ENCODE measurements around the gene INCA1. TPM values are rescaled to one million over a fixed set of nuclear protein-coding genes. Genes with fewer than 3 reads are reported as not detected.

The INCA1 gene
- total RNA-seq, 2 donors from 2014 or later = 1.7 to 2.9 TPM

GRCh38 chr17:4982305-4982704 lies 15.0 kb downstream of the INCA1 start:
- H3K36me3 ChIP-seq = peaks cover 53% of the 10 kb centered on the region
- no peak for TF ChIP-seq CTCF (IDR thresholded peaks at IDR 0.05)
- no peaks in the 10 kb centered on the region for H3K27me3 ChIP-seq

GRCh38 chr17:4980644-4981216 lies 16.6 kb downstream of the INCA1 start:
- H3K27me3 ChIP-seq = no peaks in the 10 kb centered on the region
- H3K9me3 ChIP-seq = no peaks in the 10 kb centered on the region
- H3K4me3 ChIP-seq = no peak overlapping the region
- DNase-seq (ENCODE audit: low spot score) = no peak
- peaks cover 68% of the 10 kb centered on the region for H3K36me3 ChIP-seq
- peaks cover 0 to 7% of the 10 kb centered on the region in 2 donors for H3K4me1 ChIP-seq
- peak; percentile 62 to 82 for TF ChIP-seq CTCF (IDR thresholded peaks at IDR 0.05)
- H3K27ac ChIP-seq = no peak overlapping the region

More at GRCh38 chr17:4982305-4982704, 15.0 kb downstream of the INCA1 start:
- no peaks in the 10 kb centered on the region for H3K9me3 ChIP-seq
- H3K27ac ChIP-seq = no peak overlapping the region
- no peak overlapping the region for H3K4me3 ChIP-seq
- DNase-seq (ENCODE audit: low spot score) = no peak
- H3K4me1 ChIP-seq = peaks cover 0 to 21% of the 10 kb centered on the region in 2 donors

GRCh38 chr17:4978726-4979125 lies 18.6 kb downstream of the INCA1 start:
- no peak for DNase-seq (ENCODE audit: low spot score)
- Histone ChIP-seq H3K9me3 (no peaks in the 10 kb centered on the region), H3K27ac (no peak overlapping the region), H3K27me3 (no peaks in the 10 kb centered on the region), H3K4me1 (peaks cover 0 to 14% of the 10 kb centered on the region in 2 donors), H3K4me3 (no peak overlapping the region), H3K36me3 (peaks cover 65% of the 10 kb centered on the region)
- TF ChIP-seq CTCF (IDR thresholded peaks at IDR 0.05) = no peak

- Histone ChIP-seq H3K9me3 (no peaks in the 10 kb centered on the region), H3K4me1 (peaks cover 0 to 32% of the 10 kb centered on the region in 2 donors), H3K27ac (peak overlapping the region; percentile 63 to 71), H3K4me3 (no peak overlapping the region), H3K36me3 (peaks cover 75% of the 10 kb centered on the region), H3K27me3 (no peaks in the 10 kb centered on the region)
- TF ChIP-seq CTCF (IDR thresholded peaks at IDR 0.05) = no peak
- DNase-seq (ENCODE audit: low spot score) = no peak
Observed at GRCh38 chr17:4974115-4974670, 23.1 kb downstream of the INCA1 start.

GRCh38 chr17:4973256-4974114 lies 23.8 kb downstream of the INCA1 start:
- Histone ChIP-seq H3K4me1 (peaks cover 0 to 39% of the 10 kb centered on the region in 2 donors), H3K4me3 (no peak overlapping the region), H3K27ac (peak overlapping the region; percentile 49 to 71), H3K9me3 (no peaks in the 10 kb centered on the region), H3K36me3 (peaks cover 68% of the 10 kb centered on the region), H3K27me3 (no peaks in the 10 kb centered on the region)
- no peak for DNase-seq (ENCODE audit: low spot score)
- no peak for TF ChIP-seq CTCF (IDR thresholded peaks at IDR 0.05)

Measured in right atrium auricular region (tissue), 2 donors.